ENCODE data around the gene VMAC.

VMAC gene

DNA sequence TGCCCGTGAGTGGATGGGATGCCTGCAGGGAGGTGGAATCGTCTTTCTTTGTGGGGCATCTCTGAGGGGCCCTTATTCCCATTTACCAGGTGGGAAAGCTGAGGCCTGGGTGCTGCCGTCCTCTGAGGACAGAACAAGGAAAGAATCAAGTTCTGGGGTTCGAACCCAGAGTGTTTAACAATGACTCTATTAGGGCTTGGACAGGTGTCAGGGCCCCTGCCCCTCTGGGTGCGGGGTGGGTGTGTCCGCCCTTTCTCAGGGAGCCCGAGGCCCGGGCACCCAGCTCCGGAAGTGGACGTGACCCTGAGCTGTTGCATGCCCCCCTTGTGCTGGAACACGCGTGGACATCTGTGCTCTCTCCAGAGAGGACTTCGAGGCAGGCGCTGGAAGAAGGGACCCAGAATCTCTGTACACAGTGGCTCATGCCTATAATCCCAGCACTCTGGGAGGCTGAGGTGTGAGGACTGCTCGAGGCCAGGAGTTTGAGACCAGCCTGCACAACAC is 11.8 kb upstream of the VMAC start:
- no peak for TF ChIP-seq EZH2phosphoT487 (IDR thresholded peaks at IDR 0.05; ENCODE audit: borderline replicate concordance, low read length)
- TF ChIP-seq CTCF (IDR thresholded peaks at IDR 0.05; ENCODE audit: low read depth, low read length, poor library complexity, severe bottlenecking) = no peak
- no peak overlapping the region for H3K4me3 ChIP-seq (ENCODE audit: low read length)
- H3K9me2 ChIP-seq (replicated peaks; ENCODE audit: control insufficient read depth, low read length) = no peaks in the 10 kb centered on the region
- 0 out of 2 replicates have a peak, but pooled peaks cover 5% of the 10 kb centered on the region for H3F3A ChIP-seq (ENCODE audit: control insufficient read depth, insufficient read depth)
- no peak overlapping the region for H3K4me2 ChIP-seq (ENCODE audit: low read length)
- H4K20me1 ChIP-seq (ENCODE audit: control insufficient read depth, insufficient read depth, low read depth, low read length) = no peaks in the 10 kb centered on the region
- H3K27me3 ChIP-seq (ENCODE audit: control insufficient read depth, low read length) = peaks cover 3% of the 10 kb centered on the region
- H3K27ac ChIP-seq (ENCODE audit: low read depth, low read length) = no peak overlapping the region
- H3K36me3 ChIP-seq (ENCODE audit: control insufficient read depth, low read length) = peaks cover 20% of the 10 kb centered on the region
- H3K79me2 ChIP-seq (ENCODE audit: control insufficient read depth, low read length) = peaks cover 6% of the 10 kb centered on the region
- H3K9me3 ChIP-seq (ENCODE audit: control insufficient read depth, insufficient read depth, low read length) = no peaks in the 10 kb centered on the region
- no peaks in the 10 kb centered on the region for H3K4me1 ChIP-seq (ENCODE audit: control insufficient read depth, low read length)

- H3K9me2 ChIP-seq (replicated peaks; ENCODE audit: control insufficient read depth, low read length) = no peaks in the 10 kb centered on the region
- H3F3A ChIP-seq (ENCODE audit: control insufficient read depth, insufficient read depth) = 0 out of 2 replicates have a peak, but pooled peaks cover 5% of the 10 kb centered on the region
- H3K4me2 ChIP-seq (ENCODE audit: low read length) = no peak overlapping the region
- H3K27me3 ChIP-seq (ENCODE audit: control insufficient read depth, low read length) = peaks cover 3% of the 10 kb centered on the region
- H3K27ac ChIP-seq (ENCODE audit: low read depth, low read length) = no peak overlapping the region
- peaks cover 20% of the 10 kb centered on the region for H3K36me3 ChIP-seq (ENCODE audit: control insufficient read depth, low read length)
- TF ChIP-seq CTCF (IDR thresholded peaks at IDR 0.05; ENCODE audit: low read depth, low read length, poor library complexity, severe bottlenecking) (no peak), EZH2phosphoT487 (IDR thresholded peaks at IDR 0.05; ENCODE audit: borderline replicate concordance, low read length) (no peak)
- no peaks in the 10 kb centered on the region for H4K20me1 ChIP-seq (ENCODE audit: control insufficient read depth, insufficient read depth, low read depth, low read length)
- H3K4me1 ChIP-seq (ENCODE audit: control insufficient read depth, low read length) = no peaks in the 10 kb centered on the region
- H3K4me3 ChIP-seq (ENCODE audit: low read length) = no peak overlapping the region
- H3K79me2 ChIP-seq (ENCODE audit: control insufficient read depth, low read length) = peaks cover 11% of the 10 kb centered on the region
- no peaks in the 10 kb centered on the region for H3K9me3 ChIP-seq (ENCODE audit: control insufficient read depth, insufficient read depth, low read length)
These were observed 11.3 kb upstream of the VMAC start for GRCh38 chr19:5893296-5893903.

DNA sequence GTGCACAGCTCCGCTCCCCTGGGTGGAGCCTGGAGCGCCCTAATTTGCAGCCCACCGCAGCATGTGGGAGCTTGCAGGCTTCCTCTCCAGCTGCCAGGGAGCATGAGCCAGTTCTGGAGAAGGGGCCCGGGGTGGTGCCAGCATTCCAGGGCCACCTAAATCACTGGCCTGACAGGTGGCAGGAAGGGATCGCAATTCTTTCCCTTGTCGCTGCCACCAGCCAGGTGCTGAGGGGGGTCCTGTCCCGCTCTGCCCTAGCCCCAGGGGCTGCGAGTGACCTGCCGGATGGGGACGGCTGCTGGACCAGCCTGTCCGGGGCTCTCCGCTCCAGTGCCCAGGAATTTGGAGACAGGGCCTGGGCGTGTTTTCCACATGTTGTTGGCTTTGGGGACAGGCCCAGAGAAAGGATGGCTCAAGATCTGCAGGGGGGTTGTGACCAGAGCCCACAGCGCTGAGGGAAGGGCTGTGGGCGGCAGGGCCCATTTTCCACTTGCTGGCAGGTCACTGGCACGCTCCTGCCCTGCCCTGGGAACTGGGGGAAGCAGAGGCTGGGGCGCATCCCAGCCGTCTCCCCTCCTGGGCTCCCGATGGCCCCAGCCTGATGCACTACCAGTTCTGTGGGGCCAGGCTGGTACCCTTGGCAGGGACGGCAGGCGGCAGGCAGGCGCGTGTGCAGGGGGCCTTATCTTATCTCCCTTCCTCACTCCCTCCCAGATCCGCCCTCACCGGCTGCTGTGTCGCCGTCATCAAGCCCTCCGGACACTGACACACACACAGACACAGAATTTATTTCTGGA is 10.6 kb upstream of the VMAC start:
- no peaks in the 10 kb centered on the region for H3K4me1 ChIP-seq (ENCODE audit: control insufficient read depth, low read length)
- H3K36me3 ChIP-seq (ENCODE audit: control insufficient read depth, low read length) = peaks cover 20% of the 10 kb centered on the region
- H3K27me3 ChIP-seq (ENCODE audit: control insufficient read depth, low read length) = peaks cover 3% of the 10 kb centered on the region
- no peaks in the 10 kb centered on the region for H3K9me2 ChIP-seq (replicated peaks; ENCODE audit: control insufficient read depth, low read length)
- H3K79me2 ChIP-seq (ENCODE audit: control insufficient read depth, low read length) = peaks cover 17% of the 10 kb centered on the region
- no peaks in the 10 kb centered on the region for H3K9me3 ChIP-seq (ENCODE audit: control insufficient read depth, insufficient read depth, low read length)
- no peak overlapping the region for H3K4me3 ChIP-seq (ENCODE audit: low read length)
- TF ChIP-seq EZH2phosphoT487 (IDR thresholded peaks at IDR 0.05; ENCODE audit: borderline replicate concordance, low read length) = no peak
- TF ChIP-seq CTCF (IDR thresholded peaks at IDR 0.05; ENCODE audit: low read depth, low read length, poor library complexity, severe bottlenecking) = no peak
- H3K4me2 ChIP-seq (ENCODE audit: low read length) = no peak overlapping the region
- 0 out of 2 replicates have a peak, but pooled peaks cover 5% of the 10 kb centered on the region for H3F3A ChIP-seq (ENCODE audit: control insufficient read depth, insufficient read depth)
- H3K27ac ChIP-seq (ENCODE audit: low read depth, low read length) = no peak overlapping the region
- no peaks in the 10 kb centered on the region for H4K20me1 ChIP-seq (ENCODE audit: control insufficient read depth, insufficient read depth, low read depth, low read length)

All from DOHH2 (cell line).